CD4-positive, alpha-beta T cell treated with Interleukin-6 for 4 hours (primary cell): ENCODE measurements around the gene ENDOV.

ENCODE experiments used
- DNase-seq: peaks from one replicate; pipeline ENCODE4 v3.0.0-alpha.2; 2020; ENCODE audit warnings: mixed read lengths

ENDOV gene

GRCh38 chr17:80416260-80416939, 1.4 kb downstream of the ENDOV start:
- no peak for DNase-seq

GRCh38 chr17:80416940-80417293, 1.9 kb downstream of the ENDOV start:
- DNase-seq, result no peak

GRCh38 chr17:80418589-80418988, 3.6 kb downstream of the ENDOV start:
- DNase-seq, result no peak

- no peak for DNase-seq
Measured at GRCh38 chr17:80419255-80419654, 4.3 kb downstream of the ENDOV start.

- no peak for DNase-seq
Measured at GRCh38 chr17:80421381-80422090, 6.6 kb downstream of the ENDOV start.

GRCh38 chr17:80422276-80422675, 7.3 kb downstream of the ENDOV start:
- DNase-seq, result no peak

GRCh38 chr17:80422981-80423380, 8.0 kb downstream of the ENDOV start:
- DNase-seq, result no peak

- DNase-seq, result no peak
Measured at GRCh38 chr17:80423536-80424225, 8.7 kb downstream of the ENDOV start.

- no peak for DNase-seq
Measured at GRCh38 chr17:80424261-80424660, 9.3 kb downstream of the ENDOV start.

GRCh38 chr17:80424878-80425765, 10.2 kb downstream of the ENDOV start:
- DNase-seq, result no peak

GRCh38 chr17:80425835-80426426, 11.0 kb downstream of the ENDOV start:
- no peak for DNase-seq

- peak; percentile 87 for DNase-seq
Measured at GRCh38 chr17:80426671-80427326, 11.8 kb downstream of the ENDOV start.

- no peak for DNase-seq
Measured at GRCh38 chr17:80427366-80428282, 12.7 kb downstream of the ENDOV start.

GRCh38 chr17:80428363-80428762, 13.4 kb downstream of the ENDOV start:
- DNase-seq, result no peak

GRCh38 chr17:80428796-80429195, 13.8 kb downstream of the ENDOV start:
- DNase-seq, result no peak

- DNase-seq, result no peak
Measured at GRCh38 chr17:80429356-80430275, 14.6 kb downstream of the ENDOV start.

- DNase-seq, result no peak
Measured at GRCh38 chr17:80430446-80431245, 15.7 kb downstream of the ENDOV start.

GRCh38 chr17:80431246-80432195, 16.6 kb downstream of the ENDOV start:
- no peak for DNase-seq
